OCI-LY3 (cell line): ENCODE data around the gene GGT1.
"Not testable (repeated sequence)": the region's sequence is repeated elsewhere in the genome, so short reads cannot be mapped to it uniquely, and the experiment has no call there.

Experiments
- EZH2phosphoT487 ChIP-seq: fragments of 200-600 bp; shearing (Covaris generic); IDR thresholded peaks from 2 replicates; pipeline ENCODE4 v1.6.1; 2018; ENCODE audit warnings: antibody characterized with exemption, mixed run types, low read depth
- TF ChIP-seq, protein P1 (sequence below): fragments of 200-600, 300-600 bp; sonication (generic); IDR thresholded peaks from 2 replicates; pipeline ENCODE4 v1.5.1; 2014; ENCODE audit warnings: antibody characterized with exemption, low read length, low read depth

DNA sequence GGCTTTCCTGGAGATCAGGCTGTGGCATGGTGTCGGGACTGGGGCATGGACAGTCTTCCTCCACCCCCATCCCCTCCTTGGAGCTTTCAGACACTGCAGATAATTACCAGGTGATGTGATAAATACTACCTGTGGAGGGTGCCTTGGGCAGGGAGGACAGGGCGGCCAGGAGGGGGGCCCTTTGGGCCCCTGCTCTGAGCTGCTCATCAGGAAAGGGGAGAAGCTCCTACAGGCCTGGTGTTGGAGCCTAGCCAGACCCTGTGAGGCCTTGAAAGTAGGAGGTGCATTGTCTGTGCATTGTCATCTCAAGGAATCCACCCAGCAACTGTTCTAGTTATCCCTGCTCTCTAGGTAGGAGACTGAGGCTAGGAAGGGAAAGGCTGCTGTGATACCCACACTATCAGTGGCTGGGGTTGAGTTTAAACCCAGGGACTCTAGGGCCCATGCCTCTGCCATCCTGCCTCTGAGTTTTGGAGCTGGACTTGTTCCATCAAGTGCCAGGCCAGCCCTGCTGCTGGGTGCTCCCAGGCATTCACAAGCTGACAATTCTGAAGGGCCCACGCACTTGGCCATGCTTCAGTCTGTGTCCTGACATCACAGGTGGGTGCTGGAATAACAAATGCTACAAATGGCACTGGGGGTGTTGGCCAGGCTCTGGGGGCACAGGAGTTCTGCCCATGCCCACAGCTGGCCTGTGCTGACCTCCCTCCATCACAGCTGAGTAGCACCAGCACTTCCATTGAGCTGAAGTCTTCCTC lies 2.9 kb upstream of the GGT1 start:
- TF ChIP-seq, protein P1, sequence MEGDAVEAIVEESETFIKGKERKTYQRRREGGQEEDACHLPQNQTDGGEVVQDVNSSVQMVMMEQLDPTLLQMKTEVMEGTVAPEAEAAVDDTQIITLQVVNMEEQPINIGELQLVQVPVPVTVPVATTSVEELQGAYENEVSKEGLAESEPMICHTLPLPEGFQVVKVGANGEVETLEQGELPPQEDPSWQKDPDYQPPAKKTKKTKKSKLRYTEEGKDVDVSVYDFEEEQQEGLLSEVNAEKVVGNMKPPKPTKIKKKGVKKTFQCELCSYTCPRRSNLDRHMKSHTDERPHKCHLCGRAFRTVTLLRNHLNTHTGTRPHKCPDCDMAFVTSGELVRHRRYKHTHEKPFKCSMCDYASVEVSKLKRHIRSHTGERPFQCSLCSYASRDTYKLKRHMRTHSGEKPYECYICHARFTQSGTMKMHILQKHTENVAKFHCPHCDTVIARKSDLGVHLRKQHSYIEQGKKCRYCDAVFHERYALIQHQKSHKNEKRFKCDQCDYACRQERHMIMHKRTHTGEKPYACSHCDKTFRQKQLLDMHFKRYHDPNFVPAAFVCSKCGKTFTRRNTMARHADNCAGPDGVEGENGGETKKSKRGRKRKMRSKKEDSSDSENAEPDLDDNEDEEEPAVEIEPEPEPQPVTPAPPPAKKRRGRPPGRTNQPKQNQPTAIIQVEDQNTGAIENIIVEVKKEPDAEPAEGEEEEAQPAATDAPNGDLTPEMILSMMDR, result not testable (repeated sequence)
- not testable (repeated sequence) for TF ChIP-seq EZH2phosphoT487
